Lung (tissue), 12 donors: ENCODE measurements around the gene DAPK2. TPM values are rescaled to one million over a fixed set of nuclear protein-coding genes. Genes with fewer than 3 reads are reported as not detected.
A peak's percentile ranks its signal among the peaks of the same experiment; 100 is the strongest.

Source experiments
- ATAC-seq: fragments of 200-7000 bp; cut with Tn5 transposase; one replicate; pipeline ENCODE4 v1.9.1; 2020; ENCODE audit warnings: moderate number of reproducible peaks; ENCODE audit not compliant: insufficient read depth, low FRiP score
- DNase-seq, 3 donors: peaks; one replicate each; pipeline ENCODE4 v3.0.0-alpha.2; 2013 to 2017
- H3K27ac ChIP-seq, 2 donors: one replicate each; pipeline ENCODE4 v1.5.1; 2013; ENCODE audit warnings: mild to moderate bottlenecking in 2 of 2, moderate library complexity in 2 of 2, control low read depth in 1 of 2, inconsistent platforms in 1 of 2, low read depth in 1 of 2, low read length in 1 of 2
- H3K27me3 ChIP-seq, 3 donors: one replicate each; pipeline ENCODE4 v1.5.1; 2013; ENCODE audit warnings: low read length in 2 of 3; ENCODE audit not compliant: control insufficient read depth in 3 of 3, insufficient read depth in 3 of 3
- H3K36me3 ChIP-seq, 4 donors: one replicate each; pipeline ENCODE4 v1.5.1; 2013; ENCODE audit warnings: low read length in 4 of 4, mild to moderate bottlenecking in 1 of 4, moderate library complexity in 1 of 4; ENCODE audit not compliant: control insufficient read depth in 4 of 4, insufficient read depth in 4 of 4
- H3K4me1 ChIP-seq, 5 donors: one replicate each; pipeline ENCODE4 v1.5.1; 2013; ENCODE audit warnings: low read length in 5 of 5, mild to moderate bottlenecking in 2 of 5, moderate library complexity in 1 of 5; ENCODE audit not compliant: control insufficient read depth in 5 of 5, insufficient read depth in 5 of 5
- H3K4me3 ChIP-seq: one replicate; pipeline ENCODE4 v1.5.1; 2013; ENCODE audit warnings: mild to moderate bottlenecking, control low read depth, moderate library complexity
- H3K9ac ChIP-seq, 2 donors: one replicate each; pipeline ENCODE4 v1.5.1; 2013; ENCODE audit warnings: low read length in 2 of 2, control low read depth in 1 of 2; ENCODE audit not compliant: insufficient read depth in 1 of 2
- H3K9me3 ChIP-seq, 4 donors: one replicate each; pipeline ENCODE4 v1.5.1; 2013; ENCODE audit warnings: low read length in 3 of 4, mild to moderate bottlenecking in 1 of 4, moderate library complexity in 1 of 4; ENCODE audit not compliant: control insufficient read depth in 4 of 4, insufficient read depth in 3 of 4
- CTCF ChIP-seq: IDR thresholded peaks from 2 replicates; pipeline ENCODE4 v1.5.1; 2012; ENCODE audit warnings: mild to moderate bottlenecking; ENCODE audit errors: control extremely low read depth, extremely low read depth
- WGBS, 2 donors: extraction: QIAGEN DNeasy Blood & Tissue Kit; methylation state at CpG; one replicate each; pipeline ENCODE4 v1.1.7; 2013; 5-methylcytosine and 5-hydroxymethylcytosine counted together
- polyA plus RNA-seq, 2 donors: library from polyadenylated mRNA; stranded (reverse); fragments of 200-250 nt; gene quantifications; one replicate each; pipeline ENCODE4 v1.2.1, GENCODE V29; 2013
- total RNA-seq, 2 donors: library from RNA; depleted of rRNA in 1 of 2; stranded (reverse); fragments of >200 nt in 1 of 2; gene quantifications; one replicate each; pipeline ENCODE4 v1.2.1, GENCODE V29; 2014 to 2021
- donor health status: control.
- donor health status: control.
- donor health status: Bipolar disorder and iron deficiency.
- donor health status: healthy.
- donor health status: DM: yes; HTN: yes; CAD: no.

The DAPK2 gene
- total and polyA plus RNA-seq, 4 donors: 20.5 to 59.0 (median 49.1) TPM

GRCh38 chr15:64019764-64020163, 26.5 kb downstream of the DAPK2 start:
- Histone ChIP-seq H3K27me3 (no peaks in the 10 kb centered on the region), H3K4me1 (peaks cover 0 to 17% (median 0%) of the 10 kb centered on the region in 5 donors), H3K27ac (peak overlapping the region; percentile 5 to 40), H3K4me3 (no peak overlapping the region), H3K36me3 (peaks cover 0 to 7% (median under 1%) of the 10 kb centered on the region in 4 donors), H3K9me3 (peaks cover 0 to 4% (median 2%) of the 10 kb centered on the region in 4 donors), H3K9ac (no peak overlapping the region)
- peak; percentile 24 for ATAC-seq
- WGBS, 2 donors: 60 to 81% methylated on average over 2 of the region's 2 CpGs
- DNase-seq: no peak
- TF ChIP-seq CTCF: no peak

GRCh38 chr15:64017591-64018163, 28.6 kb downstream of the DAPK2 start:
- WGBS, 2 donors: 70 to 82% methylated on average over 3 of the region's 3 CpGs

GRCh38 chr15:64017082-64017588, 29.1 kb downstream of the DAPK2 start:
- no peak for DNase-seq
- Histone ChIP-seq H3K9me3 (peaks cover 0 to 4% (median 2%) of the 10 kb centered on the region in 4 donors), H3K27ac (peak overlapping the region; percentile 15 to 89), H3K36me3 (peaks cover 0 to 7% (median under 1%) of the 10 kb centered on the region in 4 donors), H3K27me3 (no peaks in the 10 kb centered on the region), H3K4me1 (peaks cover 2 to 32% (median 12%) of the 10 kb centered on the region in 5 donors), H3K4me3 (no peak overlapping the region), H3K9ac (no peak overlapping the region)
- 86 to 88% methylated on average over 5 of the region's 5 CpGs for WGBS, 2 donors
- no peak for TF ChIP-seq CTCF
- peak; percentile 41 for ATAC-seq

More at GRCh38 chr15:64017591-64018163, 28.6 kb downstream of the DAPK2 start:
- TF ChIP-seq CTCF: no peak
- H3K4me3 ChIP-seq: no peak overlapping the region
- no peak overlapping the region for H3K9ac ChIP-seq
- DNase-seq (no peak), ATAC-seq (no peak)
- H3K27ac ChIP-seq: peak overlapping the region; percentile 15 to 37
- peaks cover 0 to 32% (median 12%) of the 10 kb centered on the region in 5 donors for H3K4me1 ChIP-seq
- H3K36me3 ChIP-seq: peaks cover 0 to 7% (median under 1%) of the 10 kb centered on the region in 4 donors
- no peaks in the 10 kb centered on the region for H3K27me3 ChIP-seq
- peaks cover 0 to 4% (median 2%) of the 10 kb centered on the region in 4 donors for H3K9me3 ChIP-seq
